Activated T-cell treated with anti-CD3 and anti-CD28 coated beads, Interleukin-2, amount 50 U/mL, for 1 hour (primary cell): ENCODE results near the gene KLHL18.
"Not testable (repeated sequence)": the region's sequence is repeated elsewhere in the genome, so short reads cannot be mapped to it uniquely, and the experiment has no call there.

Experiments
- DNase-seq: peaks from one replicate; pipeline ENCODE4 v3.0.0-alpha.2; 2020

KLHL18 gene

GRCh38 chr3:47276558-47276957 lies 6.2 kb upstream of the KLHL18 start:
- DNase-seq = no peak

- DNase-seq = no peak
Observed at GRCh38 chr3:47280519-47280918, 2.2 kb upstream of the KLHL18 start.

GRCh38 chr3:47283193-47283537 lies 421 bp downstream of the KLHL18 start:
- no peak for DNase-seq

- DNase-seq = peak; percentile 21
Observed at GRCh38 chr3:47283591-47284364, 1.0 kb downstream of the KLHL18 start.

- no peak for DNase-seq
Observed at GRCh38 chr3:47288966-47289910, 6.5 kb downstream of the KLHL18 start.

- DNase-seq = no peak
Observed at GRCh38 chr3:47291158-47291753, 8.5 kb downstream of the KLHL18 start.

- not testable (repeated sequence) for DNase-seq
Observed at GRCh38 chr3:47291754-47292420, 9.1 kb downstream of the KLHL18 start.

GRCh38 chr3:47293822-47294221 lies 11.1 kb downstream of the KLHL18 start:
- no peak for DNase-seq

GRCh38 chr3:47294392-47294791 lies 11.6 kb downstream of the KLHL18 start:
- no peak for DNase-seq

- DNase-seq = no peak
Observed at GRCh38 chr3:47295322-47295721, 12.6 kb downstream of the KLHL18 start.

GRCh38 chr3:47295976-47296375 lies 13.2 kb downstream of the KLHL18 start:
- no peak for DNase-seq

- DNase-seq = no peak
Observed at GRCh38 chr3:47296562-47297302, 14.0 kb downstream of the KLHL18 start.

- DNase-seq = no peak
Observed at GRCh38 chr3:47298439-47298838, 15.7 kb downstream of the KLHL18 start.

GRCh38 chr3:47299381-47300318 lies 16.9 kb downstream of the KLHL18 start:
- DNase-seq = no peak

- DNase-seq = no peak
Observed at GRCh38 chr3:47301456-47301855, 18.7 kb downstream of the KLHL18 start.

- no peak for DNase-seq
Observed at GRCh38 chr3:47306022-47306421, 23.3 kb downstream of the KLHL18 start.

GRCh38 chr3:47309231-47309630 lies 26.5 kb downstream of the KLHL18 start:
- not testable (repeated sequence) for DNase-seq

GRCh38 chr3:47310391-47310790 lies 27.6 kb downstream of the KLHL18 start:
- DNase-seq = no peak

- no peak for DNase-seq
Observed at GRCh38 chr3:47313341-47314055, 30.8 kb downstream of the KLHL18 start.

GRCh38 chr3:47314056-47314764 lies 31.5 kb downstream of the KLHL18 start:
- DNase-seq = no peak
